Erythroblast (primary cell): ENCODE results near the gene RETREG1.

ENCODE experiments used
- DNase-seq, 2 experiments: peaks; one replicate each; lab custom pipeline; 2025; lab: John Stamatoyannopoulos, UW
- GATA1 ChIP-seq: IDR thresholded peaks from 2 replicates; pipeline ENCODE4 v1.6.1; 2011; ENCODE audit warnings: low read depth, mild to moderate bottlenecking, control low read depth, low read length, moderate library complexity
- POLR2A ChIP-seq: IDR thresholded peaks from 2 replicates; pipeline ENCODE4 v1.6.1; 2011; ENCODE audit warnings: mild to moderate bottlenecking, low read length

The RETREG1 gene

DNA sequence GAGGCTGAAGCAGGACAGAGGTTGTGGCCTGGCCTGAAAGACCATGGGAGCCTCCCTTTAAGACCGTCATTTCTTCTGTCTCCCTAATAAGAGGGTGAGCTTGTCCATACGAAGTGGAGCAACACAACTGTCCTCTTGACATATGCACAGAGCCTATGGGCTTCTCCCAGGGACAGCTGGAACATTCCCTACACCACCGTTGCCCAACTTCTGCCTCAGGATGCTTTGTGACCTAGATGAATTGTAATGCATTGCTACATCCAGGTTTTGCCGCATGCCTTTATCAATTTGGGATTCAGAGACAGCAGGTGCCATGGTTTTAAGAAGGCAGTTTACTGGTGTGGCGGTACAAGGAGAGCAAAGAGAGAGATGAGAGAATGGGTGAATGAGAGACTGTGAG lies 116.8 kb downstream of the RETREG1 start:
- TF ChIP-seq GATA1, result no peak
- TF ChIP-seq POLR2A, result no peak
- no peak for DNase-seq

DNA sequence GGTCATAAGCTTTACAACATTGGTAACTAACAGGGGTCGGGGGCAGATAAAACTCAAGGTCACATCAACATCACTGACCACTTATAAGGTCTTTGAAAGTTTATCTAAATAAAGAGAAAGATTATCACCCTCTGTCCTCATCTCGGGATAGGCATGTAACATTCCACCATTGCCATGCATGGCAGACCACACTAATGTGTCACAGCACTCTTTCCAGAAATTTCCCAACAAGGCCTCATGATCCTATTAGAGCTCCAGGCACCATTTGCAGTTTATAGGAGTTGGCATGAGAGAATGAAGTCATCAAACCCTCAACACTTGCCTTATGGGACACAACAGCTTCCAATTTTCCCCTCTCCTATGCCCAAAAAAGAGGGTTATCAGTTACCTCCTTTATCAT lies 119.3 kb downstream of the RETREG1 start:
- no peak for DNase-seq
- TF ChIP-seq GATA1, result no peak
- TF ChIP-seq POLR2A, result no peak

DNA sequence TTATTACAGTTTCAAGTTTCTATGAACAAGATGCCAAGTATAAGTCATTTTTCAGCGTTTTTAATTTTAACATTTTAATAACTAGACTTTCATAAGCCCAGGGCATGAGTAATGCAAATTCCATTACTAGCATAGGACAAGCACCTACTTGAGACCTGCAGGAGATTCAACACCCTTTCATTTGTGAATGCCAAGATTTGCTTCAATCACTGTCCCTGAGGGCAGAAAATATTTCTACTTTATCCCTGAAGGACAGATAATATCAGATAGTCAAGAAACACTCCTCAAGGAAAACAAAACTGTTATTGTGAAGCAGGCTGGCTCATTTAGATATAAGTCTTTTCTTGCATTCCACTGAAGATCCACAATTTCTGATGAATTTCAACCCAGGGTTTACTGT lies 123.5 kb downstream of the RETREG1 start:
- TF ChIP-seq GATA1 (no peak), POLR2A (no peak)

DNA sequence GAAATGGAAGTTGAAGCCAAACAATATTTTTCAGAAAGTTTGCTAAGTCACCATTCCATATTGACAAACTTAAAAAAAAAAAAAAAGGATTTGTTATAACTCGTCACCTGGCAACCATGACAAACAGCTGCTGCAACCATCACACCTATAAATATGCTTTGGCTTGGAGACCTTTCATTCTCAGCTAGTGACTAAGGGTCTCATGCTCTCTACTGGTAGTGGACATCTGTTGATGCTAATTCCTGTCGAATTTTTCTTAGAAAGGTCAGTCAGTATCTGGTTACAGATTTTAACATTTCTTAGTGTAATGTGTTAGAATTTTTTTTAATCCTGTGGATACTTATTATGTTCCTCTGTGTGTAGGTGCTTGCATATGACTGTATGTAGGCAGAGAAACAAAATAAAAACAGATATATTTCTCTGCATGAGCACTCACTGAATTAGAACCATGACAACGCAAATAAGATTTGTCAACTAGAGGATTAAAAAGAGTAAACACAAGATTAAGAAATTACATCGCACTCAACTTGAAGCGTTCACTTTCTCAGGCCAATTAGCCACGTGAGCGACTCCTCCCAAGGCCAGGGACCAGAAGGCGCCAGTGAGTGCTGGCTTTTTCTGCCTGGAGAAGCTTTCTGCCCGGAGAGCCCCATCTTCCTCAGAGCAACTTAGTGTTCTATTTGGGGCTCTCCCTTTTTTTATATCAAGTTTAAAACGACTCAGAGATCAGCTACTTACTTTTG lies 124.2 kb downstream of the RETREG1 start:
- TF ChIP-seq POLR2A, result no peak
- TF ChIP-seq GATA1, result no peak
- DNase-seq, result no peak

More for the DNA sequence above, 123.5 kb downstream of the RETREG1 start:
- no peak for DNase-seq

DNA sequence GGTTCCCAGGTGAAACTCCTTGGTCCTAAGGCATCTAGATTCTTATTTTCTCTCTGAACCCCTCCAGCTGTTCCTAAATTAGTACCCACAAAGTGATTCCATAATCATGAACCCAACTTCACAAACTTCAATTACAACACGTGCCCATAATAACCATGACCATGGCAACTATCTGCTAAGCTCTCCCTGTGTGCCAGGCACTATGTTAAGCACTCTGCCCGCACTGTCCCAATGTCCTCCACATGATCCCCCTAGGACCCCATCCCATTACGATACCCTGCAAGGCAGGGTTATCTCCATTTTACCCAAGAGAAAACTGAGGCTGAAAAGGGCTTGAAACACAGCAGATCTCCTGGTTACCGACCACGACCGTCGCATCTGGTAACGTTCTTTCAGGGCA lies 125.9 kb downstream of the RETREG1 start:
- TF ChIP-seq GATA1, result no peak
- TF ChIP-seq POLR2A, result no peak
- DNase-seq, result no peak

DNA sequence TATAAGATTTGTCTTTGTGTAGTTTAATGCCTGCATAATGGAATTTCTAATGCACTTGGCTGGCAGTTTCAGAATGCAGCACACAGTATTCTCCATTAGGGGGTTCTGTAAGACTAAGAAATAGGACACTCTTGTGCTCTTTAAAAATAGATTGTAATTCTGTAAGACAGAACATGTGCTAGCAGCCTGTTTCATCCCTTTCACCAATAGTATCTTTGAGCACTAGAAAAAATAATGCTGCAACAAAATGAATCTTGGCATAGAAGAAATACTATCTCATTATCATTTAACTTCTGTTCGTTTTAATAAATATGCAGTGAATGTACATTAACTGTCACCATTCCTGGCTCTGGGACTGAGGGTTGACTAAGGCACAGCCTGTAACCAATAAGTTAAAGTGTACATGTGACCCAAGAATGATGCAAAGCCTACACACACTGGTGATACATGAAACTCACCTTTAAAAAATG lies 127.4 kb downstream of the RETREG1 start:
- TF ChIP-seq POLR2A (no peak), GATA1 (no peak)
- DNase-seq, result peak; percentile 10 to 16

DNA sequence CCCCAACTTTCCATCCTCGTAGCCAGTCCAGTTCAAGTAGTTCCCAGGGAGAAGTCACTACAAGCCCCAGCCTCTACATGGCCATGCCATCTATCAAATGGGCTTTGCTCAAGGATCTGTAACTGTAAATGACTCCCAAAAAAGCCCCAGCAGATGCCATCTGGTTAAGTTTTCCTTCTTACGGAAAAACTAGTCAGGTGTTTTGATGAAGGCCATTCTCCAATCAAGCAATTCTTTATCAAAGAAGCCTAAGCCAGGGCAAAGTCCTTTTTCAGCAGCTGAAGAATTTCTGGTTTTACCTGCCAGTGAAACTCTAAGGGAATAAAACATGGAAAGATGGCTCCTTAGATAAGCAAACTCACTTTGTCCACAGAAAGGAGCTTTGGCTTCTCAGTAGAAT lies 129.3 kb downstream of the RETREG1 start:
- DNase-seq, result no peak
- TF ChIP-seq POLR2A, result no peak

DNA sequence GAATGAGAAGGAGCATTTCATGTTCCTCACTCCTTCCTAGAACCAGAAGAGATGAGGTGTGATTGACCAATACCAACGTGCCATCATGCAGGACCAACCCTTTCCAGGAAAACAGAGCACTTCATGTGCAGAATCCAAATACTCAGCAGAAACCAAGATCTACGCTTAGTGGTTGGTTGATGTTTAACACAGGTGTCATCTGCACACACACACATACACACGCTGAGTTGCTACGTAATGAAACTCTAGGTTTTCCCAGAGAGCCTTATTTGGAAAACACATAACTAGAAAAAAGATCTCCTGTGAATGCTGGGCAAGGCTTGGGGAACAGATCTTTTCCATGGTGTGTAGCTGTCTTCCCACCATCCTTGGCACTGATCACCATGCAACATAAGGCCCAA lies 130.1 kb downstream of the RETREG1 start:
- DNase-seq, result no peak
- TF ChIP-seq GATA1 (no peak), POLR2A (no peak)

DNA sequence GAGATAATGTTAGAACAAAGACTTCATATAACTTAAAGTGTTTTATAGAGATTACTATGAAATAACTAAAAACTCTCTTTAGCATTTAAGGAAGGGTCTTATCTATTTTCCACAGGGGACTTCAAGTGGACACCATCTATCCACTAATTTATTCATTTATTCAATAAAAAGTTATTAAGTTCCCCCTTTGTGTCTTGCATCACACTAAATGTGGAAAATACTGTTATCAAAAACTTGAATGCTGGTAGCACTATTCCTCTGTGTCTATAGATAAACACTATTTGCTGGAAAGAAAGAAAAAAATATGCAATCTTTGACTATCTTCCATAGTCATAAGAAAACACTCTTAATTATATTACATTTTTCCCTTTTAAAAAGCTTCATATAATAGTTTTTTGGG lies 131.1 kb downstream of the RETREG1 start:
- TF ChIP-seq GATA1 (no peak), POLR2A (no peak)
- DNase-seq, result no peak

DNA sequence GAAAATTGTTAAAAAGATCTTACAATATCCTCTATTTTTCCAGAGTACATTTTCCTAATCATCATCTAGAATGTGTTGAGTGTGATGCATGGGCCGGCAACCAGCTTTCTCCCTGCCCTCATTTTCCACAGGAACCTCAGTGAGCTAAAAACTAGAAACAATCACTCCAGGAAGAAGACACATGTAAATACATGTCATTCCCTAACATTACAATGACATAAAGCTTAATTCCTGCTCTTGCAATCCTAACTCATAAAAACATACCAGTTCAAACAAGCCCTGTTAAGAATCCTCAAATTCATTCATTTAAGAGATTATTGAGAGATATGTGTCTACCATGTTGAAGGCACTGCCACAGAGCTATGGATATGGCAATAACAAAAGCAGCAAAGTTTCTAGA lies 132.7 kb downstream of the RETREG1 start:
- no peak for TF ChIP-seq GATA1
- no peak for TF ChIP-seq POLR2A
- no peak for DNase-seq

DNA sequence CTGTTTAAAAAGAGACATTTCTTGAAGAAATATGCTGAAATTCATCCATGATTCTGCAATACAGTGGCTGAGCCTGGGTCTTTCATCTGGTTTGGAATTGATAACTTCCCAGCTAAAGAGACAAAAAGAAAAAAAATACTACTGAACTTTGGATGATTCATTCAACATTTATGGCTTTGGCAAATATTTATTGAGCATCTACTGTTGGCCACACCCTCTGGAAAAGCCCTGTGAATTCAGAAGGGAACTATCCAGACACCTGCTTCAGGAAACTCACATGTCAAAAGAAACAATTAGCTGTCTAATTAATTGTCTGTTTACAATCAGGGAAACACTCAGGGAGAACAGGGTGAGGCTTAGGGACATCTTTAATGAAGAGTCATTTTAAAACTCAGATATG lies 133.4 kb downstream of the RETREG1 start:
- no peak for DNase-seq
- TF ChIP-seq GATA1 (no peak), POLR2A (no peak)

DNA sequence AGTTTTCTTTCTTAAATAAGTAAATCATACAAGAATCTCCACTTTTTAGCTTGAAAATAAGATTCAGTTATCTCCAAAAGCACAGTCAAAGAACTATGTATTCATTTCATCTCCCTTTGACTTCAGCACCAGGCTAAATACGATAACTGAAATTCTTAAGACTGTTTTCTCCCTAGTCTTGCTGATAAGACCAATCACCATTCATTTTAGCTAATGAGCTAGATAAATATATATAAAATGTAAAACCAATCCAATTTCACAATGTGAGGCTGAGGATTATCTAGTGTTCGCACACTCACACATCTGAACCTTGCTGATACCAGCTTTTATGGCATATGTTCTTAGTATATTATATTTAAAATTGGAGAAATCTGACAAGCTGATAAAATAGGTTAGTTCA lies 133.9 kb downstream of the RETREG1 start:
- peak; percentile 41 to 80 for DNase-seq
- TF ChIP-seq POLR2A (no peak), GATA1 (no peak)

DNA sequence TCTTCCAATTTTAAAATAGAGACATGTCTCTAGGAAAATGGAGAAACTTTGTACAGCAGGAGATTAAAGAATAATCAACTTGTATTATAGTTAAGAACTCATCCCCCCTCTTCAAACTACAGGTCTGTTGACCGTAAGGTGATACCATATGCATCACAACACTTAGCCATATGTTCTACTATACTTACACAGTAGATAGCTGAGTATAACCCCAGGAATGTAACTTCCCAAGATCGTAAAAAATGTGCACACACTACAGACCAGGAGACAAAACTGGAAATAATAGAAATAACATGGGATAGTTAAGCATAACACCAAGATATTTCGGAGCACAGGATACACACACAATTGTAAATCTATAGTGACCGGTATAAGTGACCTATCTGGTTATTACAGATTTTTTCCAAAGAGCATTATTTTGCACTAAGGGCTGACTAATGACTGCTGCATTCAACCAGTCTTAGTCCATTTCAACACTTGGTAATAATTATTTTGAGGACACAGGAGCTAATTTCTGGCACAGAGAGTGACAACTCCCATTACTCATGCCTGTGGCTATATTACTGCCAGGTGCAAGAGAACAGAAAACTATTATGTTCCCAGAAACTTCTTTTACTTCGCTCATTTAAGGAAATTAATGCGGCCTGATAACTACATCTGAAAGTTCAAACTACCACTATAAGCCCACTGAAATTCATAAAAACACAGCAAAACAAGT lies 135.8 kb downstream of the RETREG1 start:
- no peak for DNase-seq
- no peak for TF ChIP-seq POLR2A
- TF ChIP-seq GATA1, result no peak

DNA sequence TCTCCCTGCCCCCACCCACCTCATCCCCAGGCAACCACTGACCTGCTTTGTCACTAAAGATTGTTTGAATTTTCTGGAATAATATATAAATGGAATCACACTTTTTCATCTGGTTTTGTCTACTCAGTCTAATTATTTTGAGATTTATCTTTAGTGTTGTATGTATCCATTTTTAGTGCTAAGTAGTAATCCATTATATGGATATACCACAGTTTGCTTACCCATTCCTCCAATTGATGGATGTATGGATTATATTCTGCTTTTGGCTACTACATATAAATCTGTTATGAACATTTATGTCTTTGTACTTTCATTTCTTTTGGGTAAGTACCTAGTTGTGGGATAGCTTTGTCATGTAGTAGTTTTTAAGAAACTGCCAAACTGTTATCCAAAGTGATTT lies 136.7 kb downstream of the RETREG1 start:
- DNase-seq, result no peak
- no peak for TF ChIP-seq POLR2A
- TF ChIP-seq GATA1, result no peak
